ENCODE measurements around the gene AKAP10.

DNA sequence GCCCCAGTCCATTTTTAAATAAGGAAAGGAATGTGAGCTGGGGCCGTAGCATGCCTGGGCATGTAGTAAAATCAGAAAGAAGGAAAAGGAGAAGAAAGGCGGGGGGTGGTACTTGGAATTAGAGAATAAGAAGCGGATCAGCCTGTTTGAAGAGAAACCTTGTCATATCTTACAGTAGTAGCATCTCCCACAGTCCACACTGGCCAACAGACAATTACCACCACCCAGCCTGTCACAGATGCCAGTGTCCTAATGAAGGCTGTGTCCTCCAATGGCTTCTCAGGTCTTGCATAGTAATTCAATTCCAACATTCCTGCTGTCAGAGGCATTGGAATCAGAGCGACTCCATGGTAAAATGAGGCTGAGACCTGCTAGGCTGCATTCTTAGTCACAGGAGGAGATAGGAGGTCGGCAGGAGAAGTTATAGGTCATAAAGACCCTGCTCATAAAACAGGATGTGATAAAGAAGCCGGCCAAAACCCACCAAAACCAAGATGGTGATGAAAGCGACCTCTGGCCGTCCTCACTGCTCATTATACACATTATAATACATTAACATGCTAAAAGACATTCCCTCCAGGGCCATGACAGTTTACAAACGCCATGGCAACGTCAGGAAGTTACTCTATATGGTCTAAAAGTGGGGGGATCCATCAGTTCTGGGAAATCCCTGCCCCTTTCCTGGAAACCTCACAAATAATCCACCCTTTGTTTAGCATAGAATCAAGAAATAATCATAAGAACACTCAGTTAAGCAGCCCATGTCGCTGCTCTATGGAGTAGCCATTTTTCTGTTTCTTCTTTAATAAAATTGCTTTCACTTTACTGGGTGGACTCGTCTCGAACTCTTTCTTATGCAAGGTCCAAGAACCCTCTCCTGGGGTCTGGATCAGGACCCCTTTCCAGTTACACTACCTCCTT is 9.6 kb upstream of the AKAP10 start:
- TF ChIP-seq POLR2A (IDR thresholded peaks at IDR 0.05) (no peak), CTCF (IDR thresholded peaks at IDR 0.05) (no peak), EP300 (IDR thresholded peaks at IDR 0.05) (no peak)

All from suprapubic skin (tissue), 3 donors.